HG03108 (cell line): Measurements from ENCODE around the gene NCR2.

Source experiments
- ATAC-seq: cut with Tn5 transposase; IDR thresholded peaks from one replicate; pipeline ENCODE4 v1.9.1; 2021; ENCODE audit warnings: moderate library complexity; ENCODE audit not compliant: unreplicated experiment

Gene NCR2

GRCh38 chr6:41327177-41327576 is 8.2 kb upstream of the NCR2 start:
- no peak for ATAC-seq

- no peak for ATAC-seq
Observed at GRCh38 chr6:41331401-41332150, 3.8 kb upstream of the NCR2 start.

GRCh38 chr6:41332241-41332640 is 3.2 kb upstream of the NCR2 start:
- no peak for ATAC-seq

- ATAC-seq = no peak
Observed at GRCh38 chr6:41332842-41333736, 2.3 kb upstream of the NCR2 start.

GRCh38 chr6:41334482-41335040 is 847 bp upstream of the NCR2 start:
- no peak for ATAC-seq

GRCh38 chr6:41335943-41336342 is 535 bp downstream of the NCR2 start:
- ATAC-seq = no peak

- ATAC-seq = no peak
Observed at GRCh38 chr6:41336824-41337223, 1.4 kb downstream of the NCR2 start.

GRCh38 chr6:41337709-41338108 is 2.3 kb downstream of the NCR2 start:
- ATAC-seq = no peak

GRCh38 chr6:41338659-41339058 is 3.3 kb downstream of the NCR2 start:
- no peak for ATAC-seq

- ATAC-seq = no peak
Observed at GRCh38 chr6:41341580-41341979, 6.2 kb downstream of the NCR2 start.

GRCh38 chr6:41342241-41342640 is 6.8 kb downstream of the NCR2 start:
- ATAC-seq = no peak

GRCh38 chr6:41343641-41344187 is 8.3 kb downstream of the NCR2 start:
- ATAC-seq = no peak

- peak; percentile 79 for ATAC-seq
Observed at GRCh38 chr6:41344876-41345275, 9.5 kb downstream of the NCR2 start.

GRCh38 chr6:41345901-41346300 is 10.5 kb downstream of the NCR2 start:
- ATAC-seq = no peak

GRCh38 chr6:41346441-41346840 is 11.0 kb downstream of the NCR2 start:
- ATAC-seq = no peak

GRCh38 chr6:41347378-41348050 is 12.1 kb downstream of the NCR2 start:
- no peak for ATAC-seq

GRCh38 chr6:41348934-41349333 is 13.5 kb downstream of the NCR2 start:
- ATAC-seq = no peak

- no peak for ATAC-seq
Observed at GRCh38 chr6:41352396-41352795, 17.0 kb downstream of the NCR2 start.

GRCh38 chr6:41352907-41353306 is 17.5 kb downstream of the NCR2 start:
- ATAC-seq = no peak

- no peak for ATAC-seq
Observed at GRCh38 chr6:41353333-41353732, 17.9 kb downstream of the NCR2 start.

GRCh38 chr6:41355952-41356351 is 20.5 kb downstream of the NCR2 start:
- no peak for ATAC-seq
